Fibroblast of villous mesenchyme (primary cell): Measurements from ENCODE around the gene TRPM7. TPM values are rescaled to one million over a fixed set of nuclear protein-coding genes. Genes with fewer than 3 reads are reported as not detected.
A peak's percentile ranks its signal among the peaks of the same experiment; 100 is the strongest.

Source experiments
- DNase-seq: peaks from one replicate; pipeline ENCODE4 v3.0.0-alpha.2; 2010; ENCODE audit warnings: low read depth
- H3K4me3 ChIP-seq: 2 replicates; pipeline ENCODE4 v1.5.1; 2011; ENCODE audit warnings: low read depth, mild to moderate bottlenecking, low read length
- CTCF ChIP-seq: IDR thresholded peaks from 2 replicates; pipeline ENCODE4 v1.5.1; 2012; ENCODE audit warnings: low read depth, mild to moderate bottlenecking, low read length; ENCODE audit not compliant: insufficient read depth
- total RNA-seq: library from RNA; depleted of rRNA; stranded (reverse); fragments of >200 nt; gene quantifications from 2 replicates; pipeline ENCODE4 v1.2.3, GENCODE V29; 2012

The TRPM7 gene
- total RNA-seq, 1 donor, result 69.5 TPM

- H3K4me3 ChIP-seq, result peak overlapping the region; percentile 97
- peak; percentile 14 for DNase-seq
- TF ChIP-seq CTCF, result no peak
Observed at GRCh38 chr15:50685191-50685975, 1.2 kb downstream of the TRPM7 start.

- H3K4me3 ChIP-seq, result no peak overlapping the region
- no peak for TF ChIP-seq CTCF
- DNase-seq, result no peak
Observed at GRCh38 chr15:50681467-50681866, 5.1 kb downstream of the TRPM7 start.

- no peak overlapping the region for H3K4me3 ChIP-seq
- peak; percentile 68 for DNase-seq
Observed at GRCh38 chr15:50676799-50677483, 9.7 kb downstream of the TRPM7 start.

GRCh38 chr15:50675535-50676144 lies 11.0 kb downstream of the TRPM7 start:
- TF ChIP-seq CTCF, result peak; percentile 66
- H3K4me3 ChIP-seq, result no peak overlapping the region
- DNase-seq, result peak; percentile 58

More at GRCh38 chr15:50676799-50677483, 9.7 kb downstream of the TRPM7 start:
- TF ChIP-seq CTCF, result no peak

- TF ChIP-seq CTCF, result no peak
- no peak for DNase-seq
- no peak overlapping the region for H3K4me3 ChIP-seq
Observed at GRCh38 chr15:50670115-50670514, 16.5 kb downstream of the TRPM7 start.

- no peak for DNase-seq
- no peak overlapping the region for H3K4me3 ChIP-seq
- TF ChIP-seq CTCF, result no peak
Observed at GRCh38 chr15:50669611-50670010, 17.0 kb downstream of the TRPM7 start.
